Activated CD4-positive, CD25-positive, alpha-beta regulatory T cell treated with anti-CD3 and anti-CD28 coated beads, Interleukin-2, amount 50 U/mL, for 24 hours (primary cell): ENCODE data around the gene GRAMD2B.
"Not testable (repeated sequence)": the region's sequence is repeated elsewhere in the genome, so short reads cannot be mapped to it uniquely, and the experiment has no call there.

Experiments used
- ATAC-seq, 2 donors: fragments of 150-1000 bp; cut with Tn5 transposase; one replicate each; pipeline ENCODE4 v1.10.0; 2021; ENCODE audit warnings: mild to moderate bottlenecking in 1 of 2, moderate library complexity in 1 of 2

The GRAMD2B gene

GRCh38 chr5:126422994-126423788 lies at the start of gene GRAMD2B:
TSS of gene GRAMD2B (plus strand) at chr5:126423409. CDS start at chr5:126423607, 198 bp downstream.
- ATAC-seq, result peak; percentile 85 to 89

DNA sequence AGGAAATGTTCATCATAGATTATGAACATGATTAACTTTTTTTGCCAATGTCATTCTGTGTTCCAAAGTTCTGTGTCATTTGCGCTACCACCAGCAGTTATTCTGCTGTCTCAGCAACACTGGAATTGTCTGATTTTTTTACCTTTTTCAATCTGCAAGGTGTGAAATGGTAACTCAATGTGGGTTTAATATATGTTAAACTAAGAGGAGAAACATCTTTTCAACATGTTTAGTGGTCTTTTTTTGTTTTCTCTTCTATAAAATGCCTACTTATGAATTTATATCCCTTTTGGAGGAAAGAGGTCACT lies 49.1 kb upstream of the GRAMD2B start:
- ATAC-seq, result no peak

DNA sequence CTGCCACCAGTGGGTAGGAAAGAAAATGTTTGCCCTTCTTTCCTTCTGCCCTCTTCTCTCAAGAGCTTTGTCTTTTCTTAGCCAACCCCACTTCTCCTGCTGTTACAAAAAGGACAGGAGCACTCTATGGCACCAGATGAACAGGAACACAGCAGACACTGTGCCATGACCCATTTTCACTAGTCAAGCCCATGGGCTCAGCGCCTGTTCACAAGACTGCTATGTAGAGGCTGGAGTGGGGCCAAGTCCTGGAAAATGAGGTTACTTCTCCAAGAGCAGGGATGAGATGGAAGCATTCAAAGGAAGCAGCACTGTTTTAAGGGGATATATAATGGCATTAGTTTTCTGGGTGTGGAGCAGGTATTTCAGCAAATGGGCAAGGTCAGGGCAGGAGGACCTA lies 46.8 kb upstream of the GRAMD2B start:
- no peak for ATAC-seq

GRCh38 chr5:126377424-126377823 lies 45.8 kb upstream of the GRAMD2B start:
- ATAC-seq, result no peak

DNA sequence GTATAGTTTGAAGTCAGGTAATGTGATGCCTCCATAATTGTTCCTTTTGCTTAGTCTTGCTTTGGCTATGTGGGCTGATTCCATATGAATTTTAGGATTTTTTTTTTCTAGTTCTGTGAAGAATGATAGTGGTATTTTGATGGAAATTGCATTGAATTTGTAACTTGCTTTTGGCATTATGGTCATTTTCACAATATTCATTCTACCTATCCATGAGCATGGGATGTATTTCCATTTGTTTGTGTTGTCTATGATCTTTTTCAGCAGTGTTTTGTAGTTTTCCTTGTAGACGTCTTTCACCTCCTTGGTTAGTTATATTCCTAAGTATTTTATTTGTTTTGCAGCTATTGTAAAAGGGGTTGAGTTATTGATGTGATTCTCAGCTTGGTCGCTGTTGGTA lies 42.9 kb upstream of the GRAMD2B start:
- ATAC-seq, result not testable (repeated sequence)

DNA sequence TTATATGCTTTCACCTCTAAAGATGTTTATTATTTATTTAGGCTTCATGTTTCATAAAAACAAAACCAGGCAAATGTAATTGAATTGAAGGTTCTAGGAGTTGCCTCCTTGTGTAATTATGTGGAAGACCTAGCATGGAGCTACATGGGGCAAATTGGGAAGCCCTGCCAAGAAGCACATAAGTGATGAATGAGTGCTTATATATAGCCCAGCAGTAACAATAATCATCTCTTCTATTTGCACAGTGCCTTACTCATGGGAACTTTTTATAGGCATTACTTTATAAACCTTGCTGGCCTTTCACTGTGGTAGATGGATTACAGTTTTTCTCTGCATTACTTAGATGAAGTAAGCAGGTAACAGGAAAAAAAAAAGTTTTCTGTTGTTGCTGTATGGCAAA lies 40.0 kb upstream of the GRAMD2B start:
- no peak for ATAC-seq

DNA sequence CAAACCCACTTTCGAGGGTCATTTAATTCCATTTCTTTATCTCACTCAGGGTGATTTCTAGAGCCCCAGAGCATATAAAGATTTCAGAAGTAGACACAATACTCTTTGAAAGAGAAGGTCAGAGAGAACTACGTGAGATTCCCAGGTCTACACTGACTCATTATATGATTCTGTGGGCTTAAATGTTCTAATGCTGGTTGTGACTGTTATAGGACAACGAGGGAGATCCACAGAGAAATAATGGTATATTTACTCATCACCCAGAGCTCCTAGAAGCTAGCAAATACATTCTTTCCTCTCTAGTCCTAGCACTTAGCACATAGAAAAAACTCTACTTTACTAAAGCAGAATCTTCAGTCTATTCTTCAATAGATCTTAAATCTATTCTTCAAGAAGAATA lies 39.4 kb upstream of the GRAMD2B start:
- no peak for ATAC-seq

DNA sequence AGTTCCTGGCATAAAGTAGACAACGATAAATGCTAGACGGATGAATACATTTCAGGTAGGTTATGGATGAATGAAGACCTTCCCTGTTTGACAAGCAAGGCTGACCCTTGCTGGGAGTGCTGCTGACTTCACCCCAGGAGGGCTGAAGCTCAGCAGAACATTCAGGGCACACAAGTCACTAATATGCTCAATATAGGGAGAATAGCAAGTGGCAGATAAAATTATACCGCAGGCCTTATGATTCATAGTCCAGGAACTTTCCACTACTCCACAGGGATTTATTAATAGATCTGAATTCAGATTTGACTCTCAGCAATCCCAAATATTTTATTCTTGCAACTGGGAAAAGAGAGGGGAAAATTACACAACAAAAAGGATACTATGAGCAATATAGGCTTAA lies 38.2 kb upstream of the GRAMD2B start:
- ATAC-seq, result no peak

GRCh38 chr5:126385524-126386502 lies 37.4 kb upstream of the GRAMD2B start:
- ATAC-seq, result no peak

GRCh38 chr5:126389179-126389578 lies 34.0 kb upstream of the GRAMD2B start:
- no peak for ATAC-seq

- ATAC-seq, result no peak
These were observed 33.2 kb upstream of the GRAMD2B start for GRCh38 chr5:126390051-126390450.

DNA sequence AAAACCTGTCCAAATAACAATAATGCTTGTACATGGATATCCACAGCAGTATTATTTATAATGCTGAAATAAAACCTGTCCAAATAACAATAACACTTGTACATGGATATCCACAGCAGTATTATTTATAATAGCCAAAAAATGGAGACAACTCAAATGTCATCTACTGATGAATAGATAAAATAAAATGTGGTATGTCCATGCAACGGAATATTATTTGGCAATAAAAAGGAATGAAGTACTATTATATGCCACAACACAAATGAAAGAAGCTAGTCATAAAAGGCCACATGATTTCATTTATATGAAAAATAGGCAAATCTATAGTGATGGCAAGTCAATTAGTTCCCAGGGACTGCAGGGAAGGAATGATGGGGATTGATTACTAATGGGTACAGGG lies 31.8 kb upstream of the GRAMD2B start:
- no peak for ATAC-seq

DNA sequence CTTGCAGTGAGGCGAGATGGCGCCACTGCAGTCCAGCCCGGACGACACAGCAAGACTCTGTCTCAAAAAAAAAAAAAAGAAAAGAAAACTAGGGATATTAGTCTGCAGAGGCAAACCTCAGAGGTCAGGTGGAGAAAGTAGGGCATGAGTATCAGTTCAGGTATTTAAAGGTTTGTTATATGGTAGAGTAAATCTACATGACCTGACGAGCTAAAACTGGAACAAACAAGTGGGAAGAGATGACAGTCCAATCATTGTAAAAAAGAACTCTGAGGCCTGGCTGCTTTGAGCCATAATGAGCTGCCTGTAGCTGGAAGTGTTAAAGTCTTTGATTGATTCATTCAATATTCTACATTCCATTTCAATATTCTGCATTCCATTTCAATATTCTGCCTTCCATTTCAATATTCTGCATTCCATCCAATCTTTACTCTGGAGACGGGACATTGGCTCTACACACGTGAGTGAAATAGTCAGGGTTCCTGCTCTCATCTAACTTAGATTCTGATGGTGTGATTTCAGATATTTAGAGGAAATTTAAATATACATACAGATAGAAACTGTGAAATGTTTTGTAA lies 28.9 kb upstream of the GRAMD2B start:
- no peak for ATAC-seq

GRCh38 chr5:126395198-126395597 lies 28.0 kb upstream of the GRAMD2B start:
- ATAC-seq, result no peak

DNA sequence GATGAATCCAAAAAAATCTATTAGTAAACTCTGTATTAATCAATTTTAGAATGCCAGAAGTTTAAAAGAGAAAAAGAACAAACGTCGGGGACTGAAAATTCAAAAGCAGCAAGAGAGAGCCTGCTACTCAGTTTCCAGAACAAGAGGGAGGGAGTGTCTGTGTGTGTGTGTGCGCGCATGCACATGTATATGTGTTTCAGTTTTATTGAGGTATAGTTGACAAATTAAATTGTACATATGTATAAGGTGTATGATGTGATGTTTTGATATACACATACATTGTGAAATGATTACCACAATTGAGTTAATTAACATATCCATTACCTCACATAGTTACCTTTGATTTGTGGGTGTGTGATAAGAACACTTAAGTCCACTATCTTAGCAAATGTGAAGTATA lies 27.6 kb upstream of the GRAMD2B start:
- ATAC-seq, result no peak

- not testable (repeated sequence) for ATAC-seq
These were observed 26.5 kb upstream of the GRAMD2B start for GRCh38 chr5:126396721-126397120.

DNA sequence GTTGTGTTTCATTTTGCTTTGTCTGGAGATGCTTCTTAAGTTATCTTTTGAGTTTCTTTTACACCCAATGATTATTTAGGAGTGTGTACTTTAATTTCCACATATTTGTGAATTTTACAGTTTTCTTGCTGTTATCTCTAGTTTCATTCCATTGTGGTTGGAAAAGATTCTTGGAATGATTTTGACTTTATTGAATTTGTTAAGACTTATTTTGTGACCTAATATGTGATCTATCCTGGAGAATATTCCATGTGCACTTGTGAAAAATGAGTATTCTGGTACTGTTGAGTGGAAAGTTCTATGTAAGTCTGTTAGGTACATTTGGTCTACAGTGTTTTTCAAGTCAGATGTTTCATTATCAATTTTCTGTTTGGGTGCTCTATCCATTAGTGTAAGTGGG lies 24.4 kb upstream of the GRAMD2B start:
- no peak for ATAC-seq

DNA sequence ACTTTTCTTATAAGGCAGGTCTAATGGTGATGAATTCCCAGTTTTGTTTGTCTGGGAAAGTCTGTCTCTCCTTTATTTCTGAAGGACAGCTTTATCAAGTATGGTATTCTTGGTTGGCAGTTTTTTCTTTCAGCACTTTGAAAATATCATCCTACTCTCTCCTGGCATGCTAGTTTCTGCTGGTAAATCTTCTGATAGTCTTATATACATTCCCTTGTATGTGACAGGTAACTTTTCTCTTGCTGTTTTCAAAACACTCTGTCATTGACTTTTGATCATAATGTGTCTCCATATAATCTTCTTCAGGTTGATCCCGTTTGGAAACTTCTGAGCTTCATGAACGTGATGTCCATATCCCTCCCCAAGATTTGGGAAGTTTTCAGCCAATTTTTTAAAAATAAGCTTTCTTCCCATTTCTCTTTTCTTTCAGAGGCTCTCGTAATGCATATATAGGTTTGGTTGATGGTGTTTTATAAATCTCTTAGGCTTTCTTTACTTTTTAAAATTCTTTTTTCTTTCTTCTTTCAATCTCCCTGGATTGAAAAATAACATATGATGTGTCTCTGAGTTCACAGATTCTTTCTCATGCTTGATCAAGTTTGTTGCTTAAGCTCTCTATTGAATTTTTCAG lies 22.5 kb upstream of the GRAMD2B start:
- no peak for ATAC-seq

DNA sequence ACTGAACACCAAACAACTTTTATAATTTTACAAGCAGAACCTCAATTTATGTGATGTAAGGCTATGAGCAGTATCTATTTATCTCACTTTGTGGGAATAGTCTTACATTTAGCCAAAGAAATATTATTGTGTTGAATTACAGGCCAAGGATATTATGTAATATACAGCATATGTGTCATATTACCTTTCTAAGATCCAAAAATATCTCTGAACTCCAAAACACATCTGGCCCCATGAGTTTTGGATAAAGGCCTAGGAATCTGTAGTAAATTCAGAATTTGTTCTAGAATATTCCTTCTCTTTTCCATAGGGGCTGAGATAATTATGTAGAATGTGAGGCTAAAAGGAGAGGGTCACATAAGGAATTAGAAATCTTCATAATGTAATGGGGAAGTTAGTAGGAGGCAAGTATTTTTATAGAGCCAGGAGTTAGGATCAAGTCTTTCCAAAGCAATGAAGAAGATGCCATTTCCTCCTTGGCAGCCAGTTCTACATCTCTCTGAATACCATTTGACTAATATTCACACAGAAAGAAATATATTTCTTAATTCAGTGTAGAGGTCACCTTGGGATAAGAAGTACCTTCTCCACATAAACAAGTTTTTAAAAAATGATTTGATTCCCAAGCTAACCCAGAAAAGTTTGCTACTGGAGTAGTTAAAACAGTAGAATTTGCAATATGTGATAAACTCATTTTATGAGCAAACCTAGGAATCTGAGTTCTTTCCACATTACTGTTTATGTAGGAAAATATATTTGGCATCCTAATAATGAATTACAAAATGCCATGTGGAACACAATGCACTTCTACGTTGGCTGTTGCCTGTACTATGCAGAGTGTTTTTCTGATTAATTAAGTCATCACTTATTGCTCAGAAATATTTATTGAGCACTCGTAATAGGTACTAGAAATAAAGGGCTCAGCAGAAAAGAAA lies 20.3 kb upstream of the GRAMD2B start:
- ATAC-seq, result no peak

- ATAC-seq, result no peak
These were observed 19.3 kb upstream of the GRAMD2B start for GRCh38 chr5:126403876-126404275.

DNA sequence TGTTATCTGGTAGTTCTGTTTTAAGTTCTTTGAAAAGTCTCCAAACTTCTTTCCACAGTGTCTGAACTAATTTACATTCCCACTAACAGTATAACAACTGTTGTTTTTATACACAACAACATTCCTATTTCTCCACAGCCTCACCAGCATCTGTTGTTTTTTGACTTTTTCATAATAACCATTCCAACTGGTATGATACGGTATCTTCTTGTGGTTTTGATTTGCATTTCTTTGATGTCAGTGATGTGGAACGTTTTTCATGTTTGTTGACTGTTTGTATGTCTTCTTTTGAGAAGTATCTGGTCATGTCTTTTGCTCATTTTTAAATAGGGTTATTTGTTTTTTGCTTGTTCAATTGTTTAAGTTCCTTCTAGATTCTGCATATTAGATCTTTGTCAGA lies 12.6 kb upstream of the GRAMD2B start:
- no peak for ATAC-seq

DNA sequence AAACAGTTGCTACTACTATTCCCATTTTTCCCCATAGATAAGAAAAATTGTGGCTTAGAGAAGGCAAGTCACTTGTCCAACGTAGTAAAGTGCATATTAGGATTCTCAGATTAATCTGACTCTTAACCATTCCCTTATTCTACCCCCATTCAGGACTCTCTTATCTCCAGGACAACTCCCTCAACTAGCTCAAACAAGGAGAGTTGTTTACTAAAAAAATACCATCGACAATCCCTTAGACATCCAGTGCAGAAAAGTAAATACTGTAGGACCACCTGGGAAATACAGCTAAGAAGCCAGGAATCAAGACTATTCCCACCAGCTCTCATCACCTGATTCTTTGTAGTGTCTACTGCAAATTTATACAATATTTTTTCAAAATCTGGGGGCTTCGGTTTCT lies 9.4 kb upstream of the GRAMD2B start:
- no peak for ATAC-seq
